ENCODE measurements around the gene P2RX6.

P2RX6 gene

GRCh38 chr22:20976291-20976877 is 38.6 kb upstream of the P2RX6 start:
- H3K4me3 Mint-ChIP-seq, result no peak overlapping the region
- no peaks in the 10 kb centered on the region for H3K9me3 Mint-ChIP-seq (ENCODE audit: low read depth)
- no peaks in the 10 kb centered on the region for H3K36me3 Mint-ChIP-seq
- H3K4me1 Mint-ChIP-seq (ENCODE audit: low read depth), result peaks cover 21% of the 10 kb centered on the region
- H3K27me3 Mint-ChIP-seq, result no peaks in the 10 kb centered on the region
- H3K27ac Mint-ChIP-seq, result no peak overlapping the region

- Mint-ChIP-seq H3K4me3 (no peak overlapping the region), H3K27me3 (no peaks in the 10 kb centered on the region), H3K4me1 (ENCODE audit: low read depth) (peaks cover 23% of the 10 kb centered on the region), H3K36me3 (no peaks in the 10 kb centered on the region), H3K9me3 (ENCODE audit: low read depth) (no peaks in the 10 kb centered on the region), H3K27ac (no peak overlapping the region)
Observed at GRCh38 chr22:20977019-20977418, 37.9 kb upstream of the P2RX6 start.

- Mint-ChIP-seq H3K9me3 (ENCODE audit: low read depth) (no peaks in the 10 kb centered on the region), H3K4me3 (no peak overlapping the region), H3K36me3 (no peaks in the 10 kb centered on the region), H3K27ac (no peak overlapping the region), H3K4me1 (ENCODE audit: low read depth) (peaks cover 26% of the 10 kb centered on the region), H3K27me3 (no peaks in the 10 kb centered on the region)
Observed at GRCh38 chr22:20977516-20978170, 37.3 kb upstream of the P2RX6 start.

GRCh38 chr22:20978419-20978818 is 36.5 kb upstream of the P2RX6 start:
- Mint-ChIP-seq H3K27me3 (no peaks in the 10 kb centered on the region), H3K4me1 (ENCODE audit: low read depth) (peaks cover 32% of the 10 kb centered on the region), H3K4me3 (no peak overlapping the region), H3K27ac (no peak overlapping the region), H3K36me3 (no peaks in the 10 kb centered on the region), H3K9me3 (ENCODE audit: low read depth) (no peaks in the 10 kb centered on the region)

- peaks cover 38% of the 10 kb centered on the region for H3K4me1 Mint-ChIP-seq (ENCODE audit: low read depth)
- peak overlapping the region; percentile 84 for H3K27ac Mint-ChIP-seq
- H3K27me3 Mint-ChIP-seq, result no peaks in the 10 kb centered on the region
- no peaks in the 10 kb centered on the region for H3K9me3 Mint-ChIP-seq (ENCODE audit: low read depth)
- peak overlapping the region; percentile 82 for H3K4me3 Mint-ChIP-seq
- H3K36me3 Mint-ChIP-seq, result peaks cover 4% of the 10 kb centered on the region
Observed at GRCh38 chr22:20979243-20979809, 35.6 kb upstream of the P2RX6 start.

GRCh38 chr22:20979940-20980453 is 35.0 kb upstream of the P2RX6 start:
- Mint-ChIP-seq H3K36me3 (peaks cover 4% of the 10 kb centered on the region), H3K27ac (peak overlapping the region; percentile 54), H3K4me3 (peak overlapping the region; percentile 94), H3K27me3 (no peaks in the 10 kb centered on the region), H3K4me1 (ENCODE audit: low read depth) (peaks cover 38% of the 10 kb centered on the region), H3K9me3 (ENCODE audit: low read depth) (no peaks in the 10 kb centered on the region)

- H3K4me3 Mint-ChIP-seq, result peak overlapping the region; percentile 94
- no peaks in the 10 kb centered on the region for H3K27me3 Mint-ChIP-seq
- no peak overlapping the region for H3K27ac Mint-ChIP-seq
- H3K9me3 Mint-ChIP-seq (ENCODE audit: low read depth), result no peaks in the 10 kb centered on the region
- peaks cover 4% of the 10 kb centered on the region for H3K36me3 Mint-ChIP-seq
- H3K4me1 Mint-ChIP-seq (ENCODE audit: low read depth), result peaks cover 38% of the 10 kb centered on the region
Observed at GRCh38 chr22:20980523-20980922, 34.4 kb upstream of the P2RX6 start.

- peaks cover 4% of the 10 kb centered on the region for H3K36me3 Mint-ChIP-seq
- H3K4me3 Mint-ChIP-seq, result peak overlapping the region; percentile 94
- peak overlapping the region; percentile 95 for H3K27ac Mint-ChIP-seq
- H3K27me3 Mint-ChIP-seq, result no peaks in the 10 kb centered on the region
- no peaks in the 10 kb centered on the region for H3K9me3 Mint-ChIP-seq (ENCODE audit: low read depth)
- H3K4me1 Mint-ChIP-seq (ENCODE audit: low read depth), result peaks cover 38% of the 10 kb centered on the region
Observed at GRCh38 chr22:20980938-20981722, 33.8 kb upstream of the P2RX6 start.

- Mint-ChIP-seq H3K4me1 (ENCODE audit: low read depth) (peaks cover 38% of the 10 kb centered on the region), H3K36me3 (peaks cover 10% of the 10 kb centered on the region), H3K27me3 (no peaks in the 10 kb centered on the region), H3K4me3 (peak within 1 kb of the TSS; percentile 94), H3K9me3 (ENCODE audit: low read depth) (no peaks in the 10 kb centered on the region), H3K27ac (peak within 1 kb of the TSS; percentile 95)
Observed at GRCh38 chr22:20981787-20982562, 33.0 kb upstream of the P2RX6 start, which contains the start of gene LZTR1. Gene LZTR1, plus strand, starts transcription at chr22:20982297. Its CDS starts 75 bp downstream, at chr22:20982372.

- Mint-ChIP-seq H3K27me3 (no peaks in the 10 kb centered on the region), H3K9me3 (ENCODE audit: low read depth) (no peaks in the 10 kb centered on the region), H3K27ac (peak overlapping the region; percentile 87), H3K36me3 (peaks cover 10% of the 10 kb centered on the region), H3K4me3 (peak overlapping the region; percentile 94), H3K4me1 (ENCODE audit: low read depth) (peaks cover 38% of the 10 kb centered on the region)
Observed at GRCh38 chr22:20982563-20982882, 32.4 kb upstream of the P2RX6 start.

GRCh38 chr22:20983081-20983771 is 31.7 kb upstream of the P2RX6 start:
- Mint-ChIP-seq H3K27me3 (no peaks in the 10 kb centered on the region), H3K4me3 (peak overlapping the region; percentile 94), H3K4me1 (ENCODE audit: low read depth) (peaks cover 38% of the 10 kb centered on the region), H3K27ac (peak overlapping the region; percentile 87), H3K9me3 (ENCODE audit: low read depth) (no peaks in the 10 kb centered on the region), H3K36me3 (peaks cover 10% of the 10 kb centered on the region)

GRCh38 chr22:20985720-20986119 is 29.2 kb upstream of the P2RX6 start:
- H3K27me3 Mint-ChIP-seq, result no peaks in the 10 kb centered on the region
- peaks cover 28% of the 10 kb centered on the region for H3K4me1 Mint-ChIP-seq (ENCODE audit: low read depth)
- H3K36me3 Mint-ChIP-seq, result peaks cover 10% of the 10 kb centered on the region
- H3K9me3 Mint-ChIP-seq (ENCODE audit: low read depth), result no peaks in the 10 kb centered on the region
- no peak overlapping the region for H3K4me3 Mint-ChIP-seq
- H3K27ac Mint-ChIP-seq, result no peak overlapping the region

GRCh38 chr22:20986365-20986764 is 28.6 kb upstream of the P2RX6 start:
- no peak overlapping the region for H3K4me3 Mint-ChIP-seq
- H3K9me3 Mint-ChIP-seq (ENCODE audit: low read depth), result no peaks in the 10 kb centered on the region
- H3K36me3 Mint-ChIP-seq, result peaks cover 10% of the 10 kb centered on the region
- no peak overlapping the region for H3K27ac Mint-ChIP-seq
- H3K4me1 Mint-ChIP-seq (ENCODE audit: low read depth), result peaks cover 21% of the 10 kb centered on the region
- no peaks in the 10 kb centered on the region for H3K27me3 Mint-ChIP-seq

- Mint-ChIP-seq H3K4me3 (no peak overlapping the region), H3K9me3 (ENCODE audit: low read depth) (no peaks in the 10 kb centered on the region), H3K27ac (no peak overlapping the region), H3K36me3 (peaks cover 10% of the 10 kb centered on the region), H3K4me1 (ENCODE audit: low read depth) (peaks cover 18% of the 10 kb centered on the region), H3K27me3 (no peaks in the 10 kb centered on the region)
Observed at GRCh38 chr22:20987375-20987774, 27.6 kb upstream of the P2RX6 start.

Data from activated naive CD8-positive, alpha-beta T cell (primary cell).